ENCODE data around the gene PNKP. TPM values are rescaled to one million over a fixed set of nuclear protein-coding genes. Genes with fewer than 3 reads are reported as not detected.

The PNKP gene
- total and polyA plus RNA-seq, 9 of the 15 experiments (the other 6 are each of a cell fraction or from before 2014, with no cell fraction given) = 2.8 to 85.4 (median 25.3) TPM

DNA sequence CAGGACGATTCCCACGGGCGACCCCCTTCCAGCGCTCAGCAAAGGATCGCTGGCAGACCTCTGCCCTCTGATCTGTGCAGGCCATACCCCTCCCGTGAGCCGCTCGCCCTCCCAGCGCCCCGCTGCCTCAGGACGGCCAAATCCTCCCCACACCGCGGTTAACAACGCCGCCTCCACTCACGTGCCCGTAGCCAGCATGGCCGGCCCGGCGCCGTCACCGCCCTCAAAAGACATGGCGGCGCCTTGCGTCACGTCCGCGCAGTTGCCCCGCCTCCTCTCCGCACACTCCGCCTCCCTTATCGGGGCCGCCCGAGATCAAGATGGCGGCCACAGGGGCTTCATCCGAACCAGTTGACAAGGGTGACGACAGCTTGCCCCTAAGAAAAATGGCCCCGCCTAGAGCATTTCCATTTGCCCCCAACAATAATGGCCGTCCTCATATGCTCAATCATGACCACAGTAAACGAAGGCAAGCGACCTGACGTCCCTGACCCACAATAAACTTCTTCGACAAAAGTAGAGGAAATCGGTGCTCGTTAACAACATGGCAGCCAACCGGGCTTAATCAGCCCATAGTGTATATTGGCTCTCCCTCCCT lies 9.1 kb upstream of the PNKP start (continued):
- TF ChIP-seq ZNF639 (CRISPR knock-in tag; conservative IDR thresholded peaks at IDR 0.05 in 1 of 2, IDR thresholded peaks at IDR 0.05 in 1 of 2) (peak in 1 of 2 experiments; percentile 90; a peak in 2 of 4 replicates), FOXK1 (CRISPR knock-in tag; IDR thresholded peaks at IDR 0.05; ENCODE audit: borderline replicate concordance) (no peak), PRDM10 (IDR thresholded peaks at IDR 0.05; ENCODE audit: partially characterized antibody) (no peak), ZNF41 (CRISPR knock-in tag; conservative IDR thresholded peaks at IDR 0.05) (no peak), CAMTA2 (CRISPR knock-in tag; conservative IDR thresholded peaks at IDR 0.05) (no peak; the same call in 1 of the 2 replicates), DPF2 (IDR thresholded peaks at IDR 0.05) (0 out of 2 replicates have a peak, but pooled peaks have one; percentile 48), PTRF (tag; IDR thresholded peaks at IDR 0.05) (no peak), KAT8 (IDR thresholded peaks at IDR 0.05; ENCODE audit: low read depth) (no peak), TARDBP (IDR thresholded peaks at IDR 0.05) (no peak), CHD4 (IDR thresholded peaks at IDR 0.05; ENCODE audit: insufficient read depth, insufficient replicate concordance, low read depth, low read length, poor library complexity, severe bottlenecking) (no peak), ZFP1 (CRISPR knock-in tag; IDR thresholded peaks at IDR 0.05) (no peak), ETV5 (CRISPR knock-in tag; IDR thresholded peaks at IDR 0.05; ENCODE audit: low read depth) (peak; percentile 50; the same call in 1 of the 2 replicates), FOS (IDR thresholded peaks at IDR 0.05; ENCODE audit: extremely low read depth, insufficient read length) (no peak), ZNF408 (CRISPR knock-in tag; IDR thresholded peaks at IDR 0.05; ENCODE audit: low read depth) (no peak), CBX8 (IDR thresholded peaks at IDR 0.05; ENCODE audit: borderline replicate concordance, extremely low read depth, low read depth, low read length, poor library complexity, severe bottlenecking) (no peak)
- TF ChIP-seq, protein P1, sequence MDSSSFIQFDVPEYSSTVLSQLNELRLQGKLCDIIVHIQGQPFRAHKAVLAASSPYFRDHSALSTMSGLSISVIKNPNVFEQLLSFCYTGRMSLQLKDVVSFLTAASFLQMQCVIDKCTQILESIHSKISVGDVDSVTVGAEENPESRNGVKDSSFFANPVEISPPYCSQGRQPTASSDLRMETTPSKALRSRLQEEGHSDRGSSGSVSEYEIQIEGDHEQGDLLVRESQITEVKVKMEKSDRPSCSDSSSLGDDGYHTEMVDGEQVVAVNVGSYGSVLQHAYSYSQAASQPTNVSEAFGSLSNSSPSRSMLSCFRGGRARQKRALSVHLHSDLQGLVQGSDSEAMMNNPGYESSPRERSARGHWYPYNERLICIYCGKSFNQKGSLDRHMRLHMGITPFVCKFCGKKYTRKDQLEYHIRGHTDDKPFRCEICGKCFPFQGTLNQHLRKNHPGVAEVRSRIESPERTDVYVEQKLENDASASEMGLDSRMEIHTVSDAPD (CRISPR knock-in tag; IDR thresholded peaks at IDR 0.05) = no peak
- TF ChIP-seq, protein P2, sequence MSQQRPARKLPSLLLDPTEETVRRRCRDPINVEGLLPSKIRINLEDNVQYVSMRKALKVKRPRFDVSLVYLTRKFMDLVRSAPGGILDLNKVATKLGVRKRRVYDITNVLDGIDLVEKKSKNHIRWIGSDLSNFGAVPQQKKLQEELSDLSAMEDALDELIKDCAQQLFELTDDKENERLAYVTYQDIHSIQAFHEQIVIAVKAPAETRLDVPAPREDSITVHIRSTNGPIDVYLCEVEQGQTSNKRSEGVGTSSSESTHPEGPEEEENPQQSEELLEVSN (IDR thresholded peaks at IDR 0.05; ENCODE audit: borderline replicate concordance in 1 of 2, extremely low read depth in 1 of 2, insufficient read depth in 1 of 2, insufficient read length in 1 of 2, low read depth in 1 of 2, low read length in 1 of 2, poor library complexity in 1 of 2, severe bottlenecking in 1 of 2) = no peak
